CD4-positive, alpha-beta T cell treated with Interleukin-2 at 100 ng/mL for 4 hours (primary cell): ENCODE results near the gene TCTN1.

Source experiments
- DNase-seq: peaks from one replicate; pipeline ENCODE4 v3.0.0-alpha.2; 2020; ENCODE audit warnings: low spot score

The TCTN1 gene

GRCh38 chr12:110680032-110680431 is 66.1 kb downstream of the TCTN1 start:
- DNase-seq, result no peak

DNA sequence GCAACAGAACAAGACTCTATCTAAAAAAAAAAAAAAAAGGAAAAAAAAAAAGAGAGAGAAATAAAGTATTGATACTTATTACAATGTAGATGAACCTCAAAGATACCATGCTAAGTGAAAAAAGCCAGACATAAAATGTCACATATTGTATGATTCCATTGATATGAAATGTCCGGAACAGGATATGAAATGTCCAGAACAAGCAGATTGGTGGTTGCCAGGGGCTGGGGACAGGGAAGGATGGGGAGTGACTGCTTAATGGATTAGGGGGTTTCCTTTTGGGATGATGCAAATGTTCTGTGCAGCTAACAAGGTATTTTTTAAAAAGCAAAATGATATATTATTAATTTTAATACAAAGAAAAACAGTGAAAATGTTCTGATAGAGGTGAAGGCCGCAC is 70.0 kb downstream of the TCTN1 start:
- DNase-seq, result no peak

DNA sequence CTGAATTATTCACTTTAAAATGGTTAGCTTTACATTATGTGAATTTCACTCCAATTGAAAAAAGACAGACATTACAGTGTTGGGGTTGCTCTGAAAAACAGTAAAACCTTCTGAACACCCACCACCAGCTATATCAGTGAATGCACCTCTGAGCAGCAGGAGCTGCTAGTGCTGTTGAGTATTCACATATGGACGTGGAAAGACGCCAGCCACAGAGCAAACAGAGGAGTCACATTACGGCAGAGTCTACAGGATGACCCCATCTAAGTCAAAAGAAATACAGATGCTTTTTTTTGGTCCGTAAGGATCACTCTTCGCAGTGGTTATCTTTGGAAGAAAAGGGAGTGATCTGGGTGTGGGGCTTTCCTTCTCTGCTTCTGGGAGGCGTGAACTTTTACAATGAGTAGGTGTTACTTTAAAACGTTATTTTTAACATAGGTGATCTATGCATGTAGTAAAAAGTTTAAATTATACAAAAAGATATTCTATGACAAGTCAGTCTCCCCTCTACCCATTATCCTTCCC is 70.4 kb downstream of the TCTN1 start:
- no peak for DNase-seq

DNA sequence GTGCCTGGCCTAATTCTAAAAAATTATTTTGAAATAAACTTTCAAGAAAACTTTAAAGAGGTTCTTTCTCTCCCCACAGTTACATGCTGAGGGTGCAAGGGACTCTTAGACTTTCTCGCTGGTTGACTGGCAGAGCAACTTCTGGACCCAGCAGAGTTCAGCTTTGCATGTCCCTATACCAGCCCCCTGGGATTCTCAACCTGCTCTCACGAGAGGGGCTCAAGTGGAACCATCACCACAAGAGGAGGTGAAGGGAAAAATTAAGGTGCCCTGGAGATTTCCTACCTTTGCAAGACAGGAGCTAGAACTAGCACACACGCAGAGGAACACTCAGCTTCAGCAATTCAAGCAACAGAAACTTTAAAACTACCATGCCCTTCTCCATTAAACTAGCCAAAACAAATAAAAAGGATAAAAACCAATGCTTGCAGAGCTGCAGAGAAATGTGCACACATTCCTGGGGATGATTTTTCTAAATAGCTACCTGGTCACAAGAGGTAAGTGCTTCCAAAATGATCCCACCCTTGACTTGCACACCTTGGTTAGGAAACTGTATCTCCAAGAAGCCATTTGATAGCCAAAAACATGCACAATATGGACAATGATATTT is 72.5 kb downstream of the TCTN1 start:
- no peak for DNase-seq

GRCh38 chr12:110687396-110688169 is 73.7 kb downstream of the TCTN1 start:
- DNase-seq, result no peak

DNA sequence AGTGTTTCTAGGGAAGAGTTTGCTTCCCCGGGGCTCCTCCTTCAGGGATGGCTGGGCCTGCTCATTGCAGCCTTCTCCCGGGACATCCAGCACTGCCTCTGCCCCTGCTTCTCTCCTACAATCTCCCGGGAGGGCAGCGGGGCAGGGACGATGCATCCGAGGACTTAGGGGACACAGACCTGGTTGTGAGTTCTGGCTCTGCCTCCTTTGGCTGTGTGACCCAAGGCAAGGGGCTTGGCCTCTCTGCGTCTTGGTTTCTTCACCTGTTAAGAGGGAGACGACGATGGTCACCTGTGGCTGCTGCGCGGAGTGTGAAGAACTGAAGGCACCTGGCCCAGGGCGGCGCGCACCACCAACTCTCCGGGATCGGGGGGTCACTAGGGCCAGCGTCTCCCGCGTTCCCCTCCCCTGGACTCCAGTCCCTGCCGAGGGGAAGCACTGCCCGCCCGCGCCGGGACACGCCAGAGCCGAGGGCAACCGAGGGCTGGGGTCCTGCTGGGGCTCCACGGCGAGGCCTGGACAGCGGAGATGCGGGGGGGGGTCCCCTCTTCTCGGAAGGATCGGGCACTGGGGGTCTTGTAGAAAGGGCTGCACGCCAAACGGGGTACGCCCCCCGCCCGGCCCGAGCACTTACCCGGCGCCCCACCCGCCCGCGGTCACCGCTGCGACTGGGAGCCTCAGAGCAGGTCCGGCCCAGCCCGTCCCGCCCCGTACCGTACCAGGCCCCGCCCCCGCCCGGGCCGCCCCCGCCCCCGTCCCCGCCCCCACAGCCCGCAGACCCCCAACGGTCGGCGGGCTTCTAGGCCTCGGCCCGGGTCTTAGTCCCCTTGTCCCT is 74.7 kb downstream of the TCTN1 start, which contains the start of gene HVCN1:
Gene HVCN1 (minus strand): TSS at position 670 of the 835 bp plus-strand sequence. CDS start 5,870 bp downstream, outside the sequence.
- peak; percentile 23 for DNase-seq

DNA sequence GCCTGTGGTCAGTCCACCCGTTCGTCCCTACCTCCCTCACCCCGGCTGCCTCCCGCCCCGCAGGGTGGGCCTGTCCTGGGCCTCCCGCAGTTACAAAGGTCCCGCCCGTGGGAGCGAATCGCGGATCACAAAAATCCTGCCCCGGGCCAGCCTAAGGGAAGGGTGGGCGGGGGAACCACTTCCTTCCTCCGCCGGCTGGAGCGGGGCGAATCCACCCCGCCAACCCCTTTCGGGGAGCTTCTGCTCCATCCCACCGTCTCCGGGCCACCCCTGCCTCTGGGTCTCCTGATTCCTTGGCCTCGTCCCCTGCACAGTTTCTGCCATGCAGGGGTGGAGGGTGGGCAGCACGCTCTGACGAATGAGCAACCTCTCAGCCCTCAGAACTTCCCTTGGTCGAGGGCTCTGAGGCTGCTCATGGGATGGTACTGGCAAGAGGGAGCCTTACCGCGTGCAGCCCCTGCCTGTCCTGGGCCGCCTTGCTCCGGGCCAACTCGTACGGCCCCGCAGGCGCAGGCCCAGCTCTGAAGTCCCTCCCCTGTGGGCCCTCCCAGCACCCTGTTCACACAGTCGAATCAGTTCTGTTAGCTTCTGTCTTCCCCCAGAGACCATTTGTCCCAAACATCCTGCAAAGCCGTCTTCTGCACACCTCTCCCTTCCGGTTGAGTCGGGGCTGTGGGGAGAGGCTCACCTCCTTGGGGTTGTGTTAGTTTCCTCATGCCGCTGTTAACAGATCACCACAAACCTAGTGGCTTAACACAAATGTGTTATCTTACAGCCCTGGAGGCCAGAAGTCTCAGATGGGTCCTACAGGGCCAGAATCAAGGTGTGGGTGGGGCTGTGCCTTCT is 75.6 kb downstream of the TCTN1 start:
- DNase-seq, result peak; percentile 55

- DNase-seq, result no peak
Measured at GRCh38 chr12:110690127-110690430, 76.2 kb downstream of the TCTN1 start.

DNA sequence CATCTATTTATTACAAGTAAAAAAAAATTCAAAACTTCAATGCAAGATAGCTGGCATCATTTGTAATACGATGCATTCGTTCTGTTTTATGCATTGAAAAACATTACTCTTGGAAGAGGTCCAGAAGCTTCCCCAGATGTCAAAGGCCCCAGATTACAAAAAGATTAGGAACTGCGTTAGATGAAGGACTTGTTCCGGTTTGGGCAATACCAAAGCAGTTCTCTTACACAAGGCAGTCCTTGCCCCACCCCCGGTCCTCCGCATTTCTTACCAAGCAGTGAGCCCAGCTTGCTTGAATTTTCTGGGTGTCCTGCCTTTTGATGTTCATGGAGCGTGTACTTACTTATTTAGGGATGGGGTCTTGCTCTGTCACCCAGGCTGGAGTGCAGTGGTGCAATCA is 79.8 kb downstream of the TCTN1 start:
- DNase-seq, result no peak

DNA sequence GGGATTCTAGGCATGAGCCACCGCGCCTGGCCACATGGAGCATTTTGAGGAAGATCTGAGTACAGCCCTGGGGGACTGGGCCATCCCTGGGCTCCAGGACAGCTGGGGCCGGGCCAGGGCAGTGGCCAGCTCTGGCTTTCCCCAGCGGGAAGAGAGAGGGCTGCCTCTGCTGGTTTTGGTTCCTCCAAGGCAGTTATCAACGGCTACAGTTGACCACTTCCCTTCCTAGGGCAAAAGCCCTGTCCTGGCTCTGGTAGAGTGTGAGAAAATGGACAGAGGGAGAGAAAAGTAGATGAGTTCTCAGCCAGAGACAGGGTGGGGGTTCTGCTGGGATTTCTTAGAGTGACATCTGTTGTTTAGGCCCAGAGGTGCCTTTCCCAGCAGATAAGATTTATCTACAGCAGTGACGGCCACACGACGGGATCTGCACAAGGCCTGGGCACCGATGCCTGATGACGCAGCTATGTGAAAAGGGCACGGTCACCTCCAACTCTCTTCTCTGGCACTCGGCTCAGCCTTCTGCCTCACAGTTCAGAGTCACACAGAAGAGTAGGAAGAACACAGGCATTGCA is 80.5 kb downstream of the TCTN1 start:
- no peak for DNase-seq

GRCh38 chr12:110696283-110696682 is 82.4 kb downstream of the TCTN1 start:
- no peak for DNase-seq

DNA sequence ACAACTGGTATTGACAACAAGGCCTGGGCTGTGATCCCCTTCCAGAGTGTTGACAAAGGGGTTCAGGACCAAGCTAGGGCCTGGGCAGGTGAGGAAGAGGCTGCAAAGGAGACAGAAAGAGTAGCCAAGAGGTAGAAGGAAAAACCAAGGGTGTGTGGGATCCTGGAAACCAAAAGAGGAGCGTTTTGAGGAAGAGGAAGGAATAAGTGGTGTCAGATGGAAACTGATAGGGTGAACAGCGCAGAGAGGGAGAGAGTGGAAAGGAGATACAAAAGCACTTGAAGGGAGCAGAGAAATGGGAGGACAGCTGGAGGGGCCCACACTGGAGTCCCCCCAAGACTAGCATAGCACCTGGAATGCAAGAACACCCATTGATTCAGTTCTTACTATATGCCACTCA is 83.3 kb downstream of the TCTN1 start:
- DNase-seq, result no peak

GRCh38 chr12:110698171-110698902 is 84.4 kb downstream of the TCTN1 start:
- peak; percentile 85 for DNase-seq
